Pancreas (tissue), 10 donors: Measurements from ENCODE around the gene ACBD4. TPM values are rescaled to one million over a fixed set of nuclear protein-coding genes. Genes with fewer than 3 reads are reported as not detected.

Experiments used
- ATAC-seq, 4 donors: fragments of 200-7000 bp; cut with Tn5 transposase; one replicate each; pipeline versions ENCODE4 v1.8.0 to v1.9.1; 2020; ENCODE audit warnings: mild to moderate bottlenecking in 4 of 4, moderate library complexity in 4 of 4
- DNase-seq, 6 donors: peaks; one replicate each; pipeline ENCODE4 v3.0.0-alpha.2; 2020
- FAIRE-seq: peaks from 2 replicates; lab custom pipeline; 2012; peaks lifted over from hg19 to GRCh38; lab: Jason Lieb, UNC
- H3K27ac ChIP-seq, 4 donors: fragments of 200-600 bp; sonication (generic); 1 replicate in 3 of 4; 2 replicates in 1 of 4; pipeline versions ENCODE4 v1.5.0 to v1.8.0; 2020
- H3K27me3 ChIP-seq, 4 donors: fragments of 200-600 bp; one replicate each; pipeline ENCODE4 v1.8.0; 2021
- H3K36me3 ChIP-seq, 3 donors: fragments of 200-600 bp; sonication (generic) in 1 of 3; one replicate each; pipeline versions ENCODE4 v1.5.0 to v1.8.0; 2020 to 2021
- H3K4me1 ChIP-seq, 3 donors: fragments of 200-600 bp; one replicate each; pipeline ENCODE4 v1.8.0; 2021
- H3K4me3 ChIP-seq, 4 donors: fragments of 200-600 bp; sonication (generic) in 2 of 4; one replicate each; pipeline versions ENCODE4 v1.5.0 to v1.8.0; 2020 to 2021
- H3K9me3 ChIP-seq, 4 donors: fragments of 200-600 bp; one replicate each; pipeline ENCODE4 v1.8.0; 2021
- whole genome bisulfite sequencing, 2 donors: extraction: QIAGEN DNeasy Blood & Tissue Kit; methylation state at CpG; one replicate each; pipeline ENCODE4 v1.1.7; 2013; 5-methylcytosine and 5-hydroxymethylcytosine counted together
- intact Hi-C, 3 donors: fragments of 100-400 bp; cut with DNase I; formaldehyde crosslinking; loops; one replicate each; pipeline versions ENCODE4 v1.11.1 to v1.14.2; 2022
- polyA plus RNA-seq, 2 donors: library from polyadenylated mRNA; stranded (reverse); fragments of 200-250 nt; gene quantifications; one replicate each; pipeline ENCODE4 v1.2.3, GENCODE V29; 2013
- total RNA-seq, 6 donors: library from RNA; stranded (reverse); fragmentation: NEBNext Ultra II Directional in 4 of 6; extraction: Animal tissue kit (Norgen Biotek cat#: 25700) in 4 of 6; gene quantifications; one replicate each; pipeline versions ENCODE4 v1.2.1 to v1.2.4, GENCODE V29; 2021 to 2023
- TF ChIP-seq, protein P1 (sequence below), 4 donors: fragments of 200-600 bp; sonication (generic) in 3 of 4; IDR thresholded peaks; one replicate each; pipeline versions ENCODE4 v1.5.0 to v1.8.0; 2021; ENCODE audit warnings: antibody characterized with exemption in 4 of 4
- donor health status: healthy with polysubstance abuse.
- donor health status: DM: no; HTN: no; CAD: no; lungs with moderate emphysema.
- donor health status: DM: no; HTN: no; CAD: no.
- donor health status: control.
- donor health status: control.
- donor health status: Bipolar disorder and iron deficiency.
- donor health status: DM: yes; HTN: yes; CAD: no.
- donor health status: DM: no; HTN: no; CAD: no.
- donor health status: DM: no; HTN: no; CAD: no.
- donor health status: DM: yes; HTN: yes; CAD: no.

Gene ACBD4
- total and polyA plus RNA-seq, 8 donors: 10.6 to 39.0 (median 13.8) TPM

GRCh38 chr17:45161288-45162024 is 26.0 kb downstream of the ACBD4 start, which contains the start of gene HEXIM2:
TSS of gene HEXIM2 (plus strand) at chr17:45161875. CDS start at chr17:45162794, 919 bp downstream.
- TF ChIP-seq, protein P1, sequence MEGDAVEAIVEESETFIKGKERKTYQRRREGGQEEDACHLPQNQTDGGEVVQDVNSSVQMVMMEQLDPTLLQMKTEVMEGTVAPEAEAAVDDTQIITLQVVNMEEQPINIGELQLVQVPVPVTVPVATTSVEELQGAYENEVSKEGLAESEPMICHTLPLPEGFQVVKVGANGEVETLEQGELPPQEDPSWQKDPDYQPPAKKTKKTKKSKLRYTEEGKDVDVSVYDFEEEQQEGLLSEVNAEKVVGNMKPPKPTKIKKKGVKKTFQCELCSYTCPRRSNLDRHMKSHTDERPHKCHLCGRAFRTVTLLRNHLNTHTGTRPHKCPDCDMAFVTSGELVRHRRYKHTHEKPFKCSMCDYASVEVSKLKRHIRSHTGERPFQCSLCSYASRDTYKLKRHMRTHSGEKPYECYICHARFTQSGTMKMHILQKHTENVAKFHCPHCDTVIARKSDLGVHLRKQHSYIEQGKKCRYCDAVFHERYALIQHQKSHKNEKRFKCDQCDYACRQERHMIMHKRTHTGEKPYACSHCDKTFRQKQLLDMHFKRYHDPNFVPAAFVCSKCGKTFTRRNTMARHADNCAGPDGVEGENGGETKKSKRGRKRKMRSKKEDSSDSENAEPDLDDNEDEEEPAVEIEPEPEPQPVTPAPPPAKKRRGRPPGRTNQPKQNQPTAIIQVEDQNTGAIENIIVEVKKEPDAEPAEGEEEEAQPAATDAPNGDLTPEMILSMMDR (IDR thresholded peaks at IDR 0.05): no peak
- H3K4me1 ChIP-seq: peaks cover 15 to 33% (median 25%) of the 10 kb centered on the region in 3 donors
- FAIRE-seq: peak; percentile 88

GRCh38 chr17:45162025-45162687 is 26.7 kb downstream of the ACBD4 start:
- ATAC-seq: no peak
- no peaks in the 10 kb centered on the region for H3K27me3 ChIP-seq
- intact Hi-C loops: no loop called here
- TF ChIP-seq, protein P1 (IDR thresholded peaks at IDR 0.05): no peak
- peak overlapping the region in 3 of 4 donors; percentile 17 to 47 (median 18) for H3K4me3 ChIP-seq
- H3K4me1 ChIP-seq: peaks cover 15 to 33% (median 25%) of the 10 kb centered on the region in 3 donors
- FAIRE-seq: no peak
- H3K9me3 ChIP-seq: no peaks in the 10 kb centered on the region
- peak overlapping the region in 3 of 4 donors; percentile 40 to 70 (median 42) for H3K27ac ChIP-seq
- DNase-seq: peak in 5 of 6 donors; percentile 40 to 74 (median 61)
- WGBS, 2 donors: 46 to 49% methylated on average over 9 of the region's 9 CpGs
- H3K36me3 ChIP-seq: no peaks in the 10 kb centered on the region

More at GRCh38 chr17:45161288-45162024, 26.0 kb downstream of the ACBD4 start, which contains the start of gene HEXIM2:
- Histone ChIP-seq H3K4me3 (peak within 1 kb of the TSS; percentile 63 to 97 (median 78)), H3K27ac (peak within 1 kb of the TSS; percentile 98 to 100 (median 99)), H3K36me3 (no peaks in the 10 kb centered on the region), H3K27me3 (no peaks in the 10 kb centered on the region), H3K9me3 (no peaks in the 10 kb centered on the region)
- 1% methylated on average over 52 to 53 of the region's 53 CpGs for WGBS, 2 donors
- DNase-seq: peak; percentile 97 to 99 (median 98)
- intact Hi-C loops: no loop called here
- peak; percentile 89 to 93 (median 92) for ATAC-seq

DNA sequence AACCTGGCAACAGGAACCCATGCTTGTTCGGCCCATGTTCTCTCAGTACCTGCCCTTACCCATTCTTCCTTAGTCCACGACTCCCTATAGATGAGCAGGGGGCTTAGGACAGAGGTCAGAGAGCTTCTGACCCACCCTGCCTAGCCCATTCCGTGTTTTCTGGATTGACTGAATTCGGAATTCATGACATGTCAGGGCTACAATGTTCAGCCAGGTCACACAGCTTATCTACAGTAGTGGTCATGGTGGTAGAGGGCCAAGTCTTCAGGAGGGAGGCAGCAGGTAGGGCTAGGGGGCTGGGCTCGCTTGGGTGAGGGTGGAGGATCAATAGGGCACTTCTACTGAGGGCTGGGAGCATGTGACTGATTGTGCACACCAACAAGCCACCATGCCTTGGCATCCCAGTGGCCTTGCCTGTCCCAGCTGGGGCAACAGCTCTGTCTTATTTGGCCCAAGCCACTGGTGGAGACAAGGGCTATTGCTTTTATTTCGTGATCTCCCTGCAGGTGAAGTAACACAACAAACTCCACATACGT is 29.3 kb downstream of the ACBD4 start:
- DNase-seq (peak in 1 of 6 donors; percentile 31), FAIRE-seq (no peak), ATAC-seq (no peak)
- intact Hi-C loops: no loop called here
- H3K4me3 ChIP-seq: no peak overlapping the region
- whole genome bisulfite sequencing, 2 donors: 88 to 95% methylated on average over 7 of the region's 7 CpGs
- H3K27ac ChIP-seq: no peak overlapping the region
- no peaks in the 10 kb centered on the region for H3K36me3 ChIP-seq
- H3K27me3 ChIP-seq: no peaks in the 10 kb centered on the region
- H3K9me3 ChIP-seq: no peaks in the 10 kb centered on the region
- TF ChIP-seq, protein P1 (IDR thresholded peaks at IDR 0.05): no peak
- H3K4me1 ChIP-seq: peaks cover 0 to 13% (median 5%) of the 10 kb centered on the region in 3 donors

GRCh38 chr17:45168991-45169752 is 33.7 kb downstream of the ACBD4 start:
- intact Hi-C loops: no loop called here
- ATAC-seq: no peak
- DNase-seq: peak in 1 of 6 donors; percentile 50
- Histone ChIP-seq H3K9me3 (no peaks in the 10 kb centered on the region), H3K4me1 (peaks cover 5 to 16% (median 7%) of the 10 kb centered on the region in 3 donors), H3K27ac (no peak overlapping the region), H3K4me3 (no peak overlapping the region), H3K27me3 (no peaks in the 10 kb centered on the region), H3K36me3 (no peaks in the 10 kb centered on the region)
- TF ChIP-seq, protein P1 (IDR thresholded peaks at IDR 0.05): no peak
- FAIRE-seq: no peak
- WGBS, 2 donors: 92% methylated on average over 43 of the region's 43 CpGs
